Right ventricle myocardium superior (tissue), 1 donor: ENCODE data around the gene CD151. TPM values are rescaled to one million over a fixed set of nuclear protein-coding genes. Genes with fewer than 3 reads are reported as not detected.

Experiments used
- ATAC-seq: fragments of 200-7000 bp; cut with Tn5 transposase; one replicate; pipeline ENCODE4 v1.9.1; 2020; ENCODE audit warnings: mild to moderate bottlenecking; ENCODE audit not compliant: poor library complexity
- DNase-seq: peaks from one replicate; pipeline ENCODE4 v3.0.0-alpha.2; 2020
- intact Hi-C: fragments of 100-400 bp; cut with DNase I; formaldehyde crosslinking; loops from one replicate; pipeline ENCODE4 v1.11.2; 2022
- total RNA-seq: library from RNA; stranded (reverse); fragmentation: NEBNext Ultra II Directional; extraction: Animal tissue kit (Norgen Biotek cat#: 25700); gene quantifications from one replicate; pipeline ENCODE4 v1.2.1, GENCODE V29; 2021
- donor health status: DM: no; HTN: yes; CAD: no; lungs with severe emphysema.

Gene CD151
- total RNA-seq, 1 donor from 2014 or later = 405 TPM

DNA sequence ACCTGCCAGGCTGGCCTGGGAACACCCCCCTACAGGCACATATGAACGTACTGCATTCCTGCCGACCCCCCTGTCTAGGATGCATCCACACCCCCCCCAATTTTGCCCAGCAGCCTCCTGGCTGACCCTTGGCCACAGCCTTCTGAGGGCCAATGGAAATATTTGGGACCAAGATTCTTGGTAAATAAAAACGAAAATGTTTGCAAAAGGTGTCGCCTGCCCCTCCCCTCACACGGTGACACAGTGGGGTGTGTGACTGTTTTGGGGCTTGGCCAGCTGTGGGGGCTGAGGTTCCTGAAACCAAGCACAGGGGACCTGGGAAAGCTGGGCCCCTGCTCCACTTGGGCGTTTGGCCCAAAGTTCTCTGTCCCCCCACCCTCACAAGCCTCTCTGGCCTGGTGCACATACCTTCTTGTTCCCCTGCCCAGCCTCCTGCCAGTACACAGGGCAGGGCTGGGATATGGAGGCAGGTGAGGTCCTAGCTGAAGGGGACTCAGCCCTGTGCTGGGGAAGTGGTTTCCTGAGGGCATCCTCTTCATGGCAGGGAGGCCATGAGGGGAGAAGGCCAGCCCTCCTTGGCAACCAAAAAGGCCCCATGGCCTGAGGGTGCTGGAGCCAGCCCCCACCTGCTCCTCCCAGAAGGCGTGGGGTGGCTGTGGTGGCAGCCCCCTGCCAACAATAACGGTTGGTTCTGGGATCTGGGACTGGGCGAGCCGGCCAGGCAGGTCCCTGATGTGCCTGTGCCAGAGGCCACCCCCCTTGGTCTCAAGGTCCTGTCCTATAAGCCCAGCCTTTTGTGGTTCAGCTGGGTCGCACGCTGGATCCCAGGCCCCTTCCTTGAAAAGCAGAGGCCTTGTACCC is 7.2 kb upstream of the CD151 start:
- DNase-seq = no peak
- no peak for ATAC-seq
- intact Hi-C loops = no loop called here

DNA sequence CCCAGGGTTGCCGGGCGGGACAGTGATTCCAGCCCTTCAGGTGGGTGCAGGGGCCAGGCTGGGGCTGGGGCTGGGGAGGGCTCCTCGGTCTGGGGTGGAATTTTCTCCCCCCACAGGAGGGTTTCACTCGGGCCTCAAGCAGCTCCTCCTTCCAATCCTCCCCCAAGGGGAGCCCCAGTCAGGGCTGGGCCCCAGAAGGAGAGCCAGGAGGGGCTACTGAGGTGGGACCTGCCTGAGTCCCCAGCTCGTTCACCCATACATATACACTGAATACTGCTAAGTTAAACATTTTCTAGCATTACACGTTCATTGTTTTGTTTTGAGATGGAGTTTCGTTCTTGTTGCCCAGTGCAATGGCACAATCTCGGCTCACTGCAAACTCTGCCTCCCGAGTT is 6.5 kb upstream of the CD151 start:
- ATAC-seq (no peak), DNase-seq (no peak)
- intact Hi-C loops = no loop called here

DNA sequence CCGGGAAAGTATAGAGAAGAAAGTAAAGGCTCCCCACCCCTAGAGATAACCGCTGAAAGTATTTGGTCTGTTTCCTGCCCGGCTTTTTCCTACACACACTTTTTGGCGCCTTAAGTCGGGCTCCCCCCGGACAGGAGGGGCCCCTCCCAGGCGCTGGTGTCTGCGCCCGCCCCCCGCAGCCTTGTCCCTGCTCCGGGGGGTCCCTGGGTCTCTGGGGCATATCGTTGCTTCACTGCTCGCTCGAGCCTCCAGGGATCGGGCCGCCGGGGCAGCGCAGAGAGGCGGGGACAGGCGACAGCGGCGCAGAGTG is 6.0 kb upstream of the CD151 start:
- no peak for DNase-seq
- ATAC-seq = no peak

DNA sequence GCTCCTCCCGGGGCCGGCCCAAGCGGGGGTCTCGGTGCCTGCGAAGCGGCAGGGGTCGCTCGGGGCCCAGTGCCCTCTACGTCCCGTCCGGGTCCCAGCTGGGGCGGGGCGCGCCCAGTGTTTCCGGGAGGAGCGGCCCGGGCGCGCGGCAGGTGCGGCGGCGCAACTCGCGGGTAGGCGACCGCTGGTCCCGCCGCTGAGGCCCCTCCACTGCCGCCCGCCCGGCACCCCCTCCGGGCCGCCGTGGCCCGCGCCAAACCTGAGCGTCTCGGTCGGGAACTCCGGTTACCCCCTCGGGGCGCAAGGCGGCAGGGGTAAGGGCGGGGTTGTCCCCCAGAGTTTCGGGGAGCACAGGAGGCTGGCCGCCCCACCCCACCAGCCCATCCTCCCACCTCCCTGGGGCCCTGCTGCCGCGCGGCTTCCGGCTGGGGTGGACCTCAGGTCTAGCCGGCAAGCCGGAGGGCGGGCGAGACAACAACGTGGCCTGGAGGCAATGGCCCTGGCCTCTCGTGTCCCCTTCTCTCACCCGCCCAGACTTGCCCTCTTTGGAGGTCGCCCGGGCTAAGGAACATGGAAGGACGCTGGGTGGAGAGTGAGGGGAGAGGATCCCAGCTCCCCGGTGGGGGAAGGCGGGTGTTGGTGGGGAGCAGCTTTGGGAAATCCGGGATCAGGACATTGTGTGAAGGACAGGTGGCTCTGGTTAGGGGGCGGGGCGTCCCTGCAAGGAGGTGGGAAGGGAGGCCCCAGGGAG is 5.4 kb upstream of the CD151 start:
- no peak for ATAC-seq
- intact Hi-C loops = no loop called here
- DNase-seq = no peak

More for the DNA sequence above, 6.0 kb upstream of the CD151 start:
- intact Hi-C loops = no loop called here

DNA sequence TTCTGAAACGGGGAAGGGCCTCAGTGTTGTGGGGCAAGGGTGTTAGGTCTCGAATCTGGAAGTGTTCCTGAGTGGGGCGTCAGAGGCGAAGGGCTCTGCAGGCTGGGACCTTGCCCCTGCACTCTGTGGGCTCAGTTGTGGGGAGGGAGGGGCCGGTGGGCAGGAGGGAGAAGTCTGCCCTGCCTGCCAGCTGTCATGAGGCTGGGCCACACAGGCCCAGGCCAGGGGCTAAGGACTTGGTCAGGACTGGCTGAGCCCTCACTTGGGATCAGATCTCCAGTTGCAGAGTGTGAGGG is 4.9 kb upstream of the CD151 start, which contains the start of gene CRACR2B:
Gene CRACR2B (plus strand): TSS at position 23 of the 296 bp plus-strand sequence. CDS start 689 bp downstream, outside the sequence.
- no peak for DNase-seq
- ATAC-seq = no peak
- intact Hi-C loops = no loop called here

DNA sequence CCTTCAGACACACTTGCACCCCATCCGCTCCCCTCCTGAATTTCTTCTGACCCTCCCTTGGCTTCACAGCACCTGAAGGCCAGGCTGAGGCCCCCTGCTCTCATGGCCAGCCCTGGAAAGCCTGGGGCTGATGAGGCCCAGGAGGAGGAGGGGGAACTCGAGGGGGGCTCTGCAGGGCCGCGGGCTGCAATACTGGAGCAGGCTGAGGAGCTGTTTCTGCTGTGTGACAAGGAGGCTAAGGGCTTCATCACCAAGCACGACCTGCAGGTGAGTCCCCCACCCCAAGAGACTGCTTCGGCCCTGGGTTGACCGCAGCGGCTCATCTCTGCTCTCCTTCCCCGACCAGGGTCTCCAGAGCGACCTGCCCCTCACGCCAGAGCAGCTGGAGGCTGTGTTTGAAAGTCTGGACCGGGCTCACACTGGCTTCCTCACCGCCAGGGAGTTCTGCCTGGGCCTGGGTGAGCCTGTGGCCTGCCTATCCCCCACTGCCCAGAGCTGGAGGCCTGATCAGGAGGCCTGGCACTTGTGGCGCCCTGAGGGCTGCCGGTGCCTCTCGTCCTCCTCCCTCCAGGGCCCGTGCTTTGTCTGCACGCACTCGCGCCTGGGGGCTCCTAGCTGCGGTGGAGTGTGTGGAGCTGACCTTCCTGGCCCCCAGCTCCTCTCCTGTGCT is 4.1 kb upstream of the CD151 start:
- intact Hi-C loops = no loop called here
- DNase-seq (no peak), ATAC-seq (no peak)

DNA sequence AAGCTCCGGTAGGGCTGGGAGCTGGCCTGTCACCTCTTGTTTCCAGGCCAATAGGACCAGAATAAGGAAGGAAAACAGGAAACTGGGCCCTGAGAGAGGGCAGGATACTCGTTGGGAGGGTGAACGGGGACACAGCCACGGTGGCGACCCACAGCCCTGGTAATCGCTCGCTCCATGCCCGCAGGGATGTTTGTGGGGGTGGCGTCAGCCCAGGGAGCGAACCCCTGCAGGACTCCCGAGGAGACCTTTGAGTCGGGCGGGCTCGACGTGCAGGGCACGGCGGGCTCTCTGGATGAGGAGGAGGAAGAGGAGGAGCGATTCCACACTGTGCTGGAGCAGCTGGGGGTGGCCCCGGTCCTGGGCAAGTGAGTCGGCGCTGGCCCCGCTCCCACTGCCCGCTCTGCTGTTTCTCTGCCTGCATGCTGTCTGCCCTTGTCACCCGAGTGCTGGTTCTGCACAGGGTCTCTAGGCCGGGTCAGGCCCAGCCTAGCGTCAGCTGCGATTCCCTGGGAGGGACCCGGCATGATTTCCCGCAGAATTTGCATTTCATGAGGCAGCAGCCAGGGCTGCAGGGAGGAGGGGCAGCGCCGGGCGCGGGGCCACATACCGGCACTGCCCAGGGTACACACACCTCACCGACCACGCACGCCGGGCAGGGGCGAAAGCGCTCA is 3.4 kb upstream of the CD151 start:
- peak; percentile 4 for ATAC-seq
- intact Hi-C loops = no loop called here
- peak; percentile 81 for DNase-seq

DNA sequence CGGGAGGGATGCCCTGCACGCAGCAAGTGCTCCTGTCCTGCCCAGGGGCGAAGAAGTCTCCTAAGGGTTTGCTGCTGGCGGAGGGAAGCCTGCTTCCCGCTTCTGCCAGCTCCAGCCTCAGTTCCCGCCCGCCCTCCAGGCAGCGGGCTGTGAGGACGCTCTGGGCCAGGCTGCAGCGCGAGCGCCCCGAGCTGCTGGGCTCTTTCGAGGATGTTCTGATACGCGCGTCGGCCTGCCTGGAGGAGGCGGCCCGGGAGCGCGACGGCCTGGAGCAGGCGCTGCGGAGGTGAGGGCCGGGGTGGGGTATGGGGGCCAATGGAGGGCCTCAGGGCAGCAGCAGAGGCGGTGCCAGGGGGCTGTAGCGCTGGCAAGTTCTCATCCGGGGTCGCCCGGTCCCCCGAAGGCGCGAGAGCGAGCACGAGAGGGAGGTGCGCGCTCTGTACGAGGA is 2.9 kb upstream of the CD151 start:
- intact Hi-C loops = no loop called here
- ATAC-seq (peak; percentile 0), DNase-seq (no peak)

DNA sequence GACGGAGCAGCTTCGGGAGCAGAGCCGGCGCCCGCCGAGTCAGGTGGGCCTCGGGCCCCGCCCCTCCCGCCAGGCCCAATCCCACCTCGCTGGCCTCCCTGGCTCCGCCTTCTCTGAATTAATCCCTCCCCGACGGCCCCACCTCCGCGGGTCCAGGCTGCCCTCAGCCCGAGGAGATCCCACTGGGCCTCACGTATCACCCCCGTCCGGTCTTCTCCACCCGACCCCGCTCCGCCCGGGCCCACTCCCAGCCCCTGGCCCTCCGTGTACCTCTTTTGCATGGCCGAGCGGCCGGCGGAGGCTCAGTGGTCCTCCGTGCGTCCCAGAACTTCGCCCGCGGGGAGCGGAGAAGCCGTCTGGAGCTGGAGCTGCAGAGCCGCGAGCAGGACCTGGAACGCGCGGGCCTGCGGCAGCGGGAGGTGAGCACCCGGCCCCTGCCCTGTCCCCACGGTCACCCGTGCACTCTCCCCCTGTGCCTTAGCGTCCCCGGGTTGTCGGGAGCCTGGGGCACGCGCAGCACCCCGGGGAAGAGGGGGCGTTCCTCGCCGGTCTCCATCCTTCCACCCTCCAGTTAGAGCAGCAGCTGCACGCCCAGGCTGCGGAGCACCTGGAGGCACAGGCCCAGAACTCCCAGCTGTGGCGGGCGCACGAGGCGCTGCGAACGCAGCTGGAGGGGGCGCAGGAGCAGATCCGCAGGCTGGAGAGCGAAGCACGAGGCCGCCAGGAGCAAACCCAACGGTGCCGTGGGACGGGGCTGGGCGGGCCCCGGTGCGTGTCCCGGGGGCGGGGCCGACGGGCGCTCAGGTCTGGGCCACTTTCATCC is 2.2 kb upstream of the CD151 start:
- ATAC-seq (peak; percentile 55), DNase-seq (peak; percentile 90)
- intact Hi-C loops = no loop called here

DNA sequence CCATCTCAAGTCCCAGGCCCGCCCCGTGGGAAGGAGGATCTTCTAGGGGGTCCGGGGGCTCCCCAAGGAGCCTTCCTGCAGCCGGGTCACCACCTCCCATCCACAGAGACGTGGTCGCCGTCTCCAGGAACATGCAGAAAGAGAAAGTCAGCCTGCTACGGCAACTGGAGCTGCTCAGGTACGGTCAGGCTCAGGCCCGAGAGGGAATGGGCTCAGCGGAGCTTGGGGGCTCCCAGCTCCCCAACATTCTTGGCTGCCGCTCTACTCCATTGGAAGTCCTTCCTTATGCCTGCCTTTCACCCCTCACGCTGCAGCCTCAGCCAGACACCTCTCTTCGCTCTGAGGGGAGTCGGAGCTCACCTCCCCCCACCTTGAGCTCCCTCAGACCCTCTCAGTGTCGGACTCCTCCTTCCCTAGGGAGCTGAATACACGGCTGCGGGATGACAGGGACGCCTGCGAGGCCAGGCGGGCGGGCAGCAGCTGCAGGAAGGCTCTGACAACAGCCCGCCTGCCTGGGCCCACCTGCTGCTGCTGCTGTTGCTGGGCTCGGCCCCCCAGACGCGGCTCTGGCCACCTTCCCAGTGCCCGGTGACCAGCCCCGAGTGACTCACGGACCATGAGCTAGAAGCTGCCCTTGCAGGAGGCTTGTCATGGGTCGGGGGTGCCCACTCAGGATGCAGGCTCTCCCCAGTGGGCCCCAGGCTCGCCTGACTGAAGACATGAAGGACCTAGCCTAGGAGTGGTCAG is 1.5 kb upstream of the CD151 start:
- DNase-seq (no peak), ATAC-seq (no peak)
- intact Hi-C loops = no loop called here

DNA sequence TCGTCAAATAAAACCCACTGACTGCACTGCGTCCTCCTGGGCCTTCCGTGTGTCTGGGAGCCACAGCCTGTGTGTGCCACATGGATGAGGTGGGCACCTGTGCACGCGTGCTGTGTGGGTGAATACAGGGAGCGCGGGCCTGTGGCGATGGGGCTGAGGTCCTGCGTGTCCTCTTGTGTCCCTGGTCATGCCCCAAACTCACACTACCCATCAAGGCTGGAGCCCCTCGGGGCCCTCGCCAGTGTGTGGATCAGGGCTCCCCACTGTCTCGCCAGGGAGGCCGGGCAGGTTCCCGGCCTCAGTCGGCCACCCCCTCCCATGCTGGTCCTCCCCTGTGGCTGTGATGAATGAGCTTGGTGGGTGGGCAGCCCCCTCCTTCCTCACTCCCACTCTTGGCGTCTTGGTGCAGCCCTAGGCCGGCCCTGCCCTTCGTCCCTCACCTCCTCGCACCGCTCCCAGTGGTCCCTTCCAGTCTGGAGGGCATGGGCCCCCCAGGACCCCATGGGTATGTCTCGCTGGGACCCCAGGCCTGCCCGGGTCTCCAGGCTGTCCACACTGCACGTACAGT is 707 bp upstream of the CD151 start:
- DNase-seq = no peak
- intact Hi-C loops = no loop called here
- no peak for ATAC-seq

DNA sequence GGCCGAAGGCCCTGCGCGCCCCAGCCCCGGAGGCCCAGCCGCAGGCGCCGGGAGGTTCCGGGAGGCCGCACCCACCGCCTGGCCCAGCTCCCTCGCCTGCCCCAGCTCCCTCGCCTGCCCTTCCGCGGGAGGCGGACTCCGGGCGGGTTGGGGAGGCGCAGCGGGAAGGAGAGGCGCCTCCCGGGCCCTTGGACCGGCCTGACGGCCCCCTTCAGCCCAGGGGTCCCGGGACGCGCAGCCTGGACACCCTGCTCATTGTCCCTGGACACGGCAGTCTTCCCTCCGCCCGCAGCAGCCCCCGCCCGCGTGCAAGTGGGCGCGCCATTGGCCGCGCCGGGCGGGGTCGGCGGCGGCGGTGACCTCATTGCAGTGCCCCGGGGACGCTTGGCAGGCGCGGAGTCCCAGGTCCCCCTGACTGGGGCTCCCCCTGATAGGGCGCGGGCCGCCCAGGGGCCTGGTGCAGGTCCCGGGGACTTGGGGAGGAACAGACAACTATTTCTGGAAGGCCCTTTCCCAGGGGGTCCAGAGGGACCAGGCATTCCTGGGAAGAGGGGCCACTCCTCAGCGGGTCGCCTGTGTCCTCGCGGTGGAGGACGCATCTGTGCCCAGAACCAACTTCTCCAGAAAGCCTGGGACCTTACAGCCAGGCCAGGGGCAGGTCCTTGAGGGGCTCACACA is 501 bp downstream of the CD151 start:
- intact Hi-C loops = no loop called here
- ATAC-seq = peak; percentile 11
- peak; percentile 78 for DNase-seq

DNA sequence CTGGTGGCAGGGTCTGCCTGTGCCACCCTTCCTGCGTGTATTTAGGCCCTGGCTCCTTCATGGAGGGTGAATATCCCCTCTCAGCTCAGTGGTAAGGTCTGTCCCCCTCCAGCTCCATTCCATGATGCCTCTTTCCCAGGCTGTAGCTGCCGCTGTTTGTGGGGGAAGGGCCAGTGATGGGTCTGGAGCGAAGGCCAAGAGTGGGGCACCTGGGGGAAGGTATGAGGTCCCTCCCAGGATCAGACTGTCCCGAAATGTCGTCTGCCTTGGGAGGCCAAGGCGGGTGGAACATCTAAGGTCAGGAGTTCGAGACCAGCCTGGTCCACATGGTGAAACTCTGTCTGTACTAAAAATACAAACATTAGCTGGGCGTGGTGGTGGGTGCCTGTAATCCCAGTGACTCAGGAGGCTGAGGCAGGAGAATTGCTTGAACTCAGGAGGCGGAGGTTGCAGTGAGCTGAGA is 1.1 kb downstream of the CD151 start:
- ATAC-seq = no peak

DNA sequence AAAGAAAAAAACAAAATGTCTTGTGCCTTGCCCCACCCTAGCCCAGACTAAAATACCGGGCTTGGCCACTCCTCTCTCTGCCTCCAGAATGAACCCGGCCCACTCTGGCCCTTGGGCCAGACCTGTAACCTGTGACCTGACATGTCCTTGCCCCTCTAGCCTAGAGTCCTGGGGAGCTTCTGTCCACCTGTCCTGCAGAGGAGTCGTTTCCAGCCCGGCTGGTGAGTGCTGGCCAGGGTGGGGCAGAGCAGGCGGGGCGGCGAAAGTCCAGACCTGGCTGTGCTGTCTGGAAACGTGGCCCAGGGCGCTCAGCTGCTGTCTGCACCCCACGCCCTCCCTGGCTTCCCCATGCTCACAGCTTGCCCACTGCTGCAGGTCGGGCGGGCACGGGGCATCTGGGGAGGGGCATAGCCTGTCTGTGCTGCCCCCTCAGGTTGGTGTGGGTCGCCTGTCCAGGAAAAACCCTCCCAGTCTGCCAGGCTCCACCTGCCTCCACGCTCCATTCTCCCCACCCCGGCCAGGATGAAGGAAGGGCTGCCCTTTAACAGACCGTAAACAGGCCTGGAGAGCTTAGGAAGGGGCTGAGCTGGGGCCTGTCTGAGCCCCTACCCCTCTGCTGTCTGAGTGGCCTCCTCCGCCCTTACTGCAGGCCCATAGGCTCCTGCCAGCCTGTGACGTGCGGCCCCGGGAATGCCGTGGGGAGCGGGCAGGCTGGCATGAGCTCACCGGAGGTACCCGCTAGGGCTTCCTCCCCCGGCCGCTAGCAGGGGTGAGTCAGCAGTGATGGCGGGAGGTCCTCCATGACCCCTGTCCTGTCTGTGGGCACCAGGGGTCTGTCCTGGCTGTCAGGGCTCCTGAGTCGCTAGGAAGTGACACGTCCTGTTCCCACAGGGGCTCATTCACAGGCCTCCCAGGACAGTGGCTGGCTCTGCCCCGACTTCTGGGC is 1.9 kb downstream of the CD151 start:
- peak; percentile 87 for DNase-seq
- ATAC-seq = peak; percentile 55
- intact Hi-C loops = no loop called here

More for the DNA sequence above, 1.1 kb downstream of the CD151 start:
- intact Hi-C loops = no loop called here
- DNase-seq = no peak

DNA sequence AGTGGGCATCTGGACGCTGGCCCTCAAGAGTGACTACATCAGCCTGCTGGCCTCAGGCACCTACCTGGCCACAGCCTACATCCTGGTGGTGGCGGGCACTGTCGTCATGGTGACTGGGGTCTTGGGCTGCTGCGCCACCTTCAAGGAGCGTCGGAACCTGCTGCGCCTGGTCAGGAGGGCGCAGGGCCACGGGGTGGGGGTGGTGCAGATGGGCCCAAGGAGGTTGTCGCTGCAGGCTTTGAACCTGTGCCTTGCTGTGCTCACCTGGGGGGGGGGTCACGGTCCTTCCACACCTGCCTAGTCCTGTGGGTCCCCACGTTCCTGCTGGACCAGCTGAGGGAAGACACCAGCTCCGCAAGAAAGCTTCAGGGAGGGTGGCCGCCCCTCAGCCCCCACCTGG is 3.5 kb downstream of the CD151 start:
- ATAC-seq (no peak), DNase-seq (no peak)
- intact Hi-C loops = no loop called here

DNA sequence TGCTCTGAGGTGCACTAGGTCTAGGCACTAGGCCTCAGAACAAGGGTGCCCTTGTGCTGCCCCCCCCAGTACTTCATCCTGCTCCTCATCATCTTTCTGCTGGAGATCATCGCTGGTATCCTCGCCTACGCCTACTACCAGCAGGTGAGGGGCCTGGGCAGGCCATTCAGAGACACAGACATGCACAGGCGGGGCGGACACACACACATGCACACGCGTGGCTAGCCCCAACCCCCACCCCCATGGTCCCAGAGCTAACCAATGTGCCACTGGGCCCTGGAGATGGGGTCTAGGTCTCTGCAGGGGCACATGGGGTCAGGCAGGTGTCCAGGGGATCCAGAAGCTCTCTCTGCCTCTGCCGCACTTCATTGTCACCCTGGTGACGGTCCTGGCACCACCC is 3.9 kb downstream of the CD151 start:
- DNase-seq (no peak), ATAC-seq (no peak)

More for the DNA sequence above, 3.9 kb downstream of the CD151 start:
- intact Hi-C loops = no loop called here
